DMS153 (cell line): ENCODE data around the gene PDLIM7.

ENCODE experiments used
- DNase-seq: peaks from one replicate; lab custom pipeline; 2025; lab: John Stamatoyannopoulos, UW

Gene PDLIM7

DNA sequence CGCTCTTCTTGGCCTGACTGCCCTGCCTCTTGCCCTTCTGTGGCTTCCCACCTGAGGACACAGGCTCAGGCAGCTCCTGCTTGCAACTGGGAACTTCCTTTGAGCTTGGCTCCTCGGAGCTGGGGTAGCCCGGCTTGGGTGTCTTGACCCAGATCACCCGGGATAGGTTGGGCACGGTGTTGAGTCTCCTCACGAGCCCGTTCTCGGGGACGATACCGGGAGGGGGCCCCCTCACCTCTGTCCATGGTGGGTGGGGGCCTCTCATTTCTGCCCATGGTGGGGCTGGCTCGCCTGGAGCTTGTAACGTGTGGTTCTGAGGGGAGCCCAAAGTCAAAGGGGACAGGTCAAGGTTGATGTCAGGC, 27.1 kb upstream of the PDLIM7 start:
- DNase-seq = no peak

DNA sequence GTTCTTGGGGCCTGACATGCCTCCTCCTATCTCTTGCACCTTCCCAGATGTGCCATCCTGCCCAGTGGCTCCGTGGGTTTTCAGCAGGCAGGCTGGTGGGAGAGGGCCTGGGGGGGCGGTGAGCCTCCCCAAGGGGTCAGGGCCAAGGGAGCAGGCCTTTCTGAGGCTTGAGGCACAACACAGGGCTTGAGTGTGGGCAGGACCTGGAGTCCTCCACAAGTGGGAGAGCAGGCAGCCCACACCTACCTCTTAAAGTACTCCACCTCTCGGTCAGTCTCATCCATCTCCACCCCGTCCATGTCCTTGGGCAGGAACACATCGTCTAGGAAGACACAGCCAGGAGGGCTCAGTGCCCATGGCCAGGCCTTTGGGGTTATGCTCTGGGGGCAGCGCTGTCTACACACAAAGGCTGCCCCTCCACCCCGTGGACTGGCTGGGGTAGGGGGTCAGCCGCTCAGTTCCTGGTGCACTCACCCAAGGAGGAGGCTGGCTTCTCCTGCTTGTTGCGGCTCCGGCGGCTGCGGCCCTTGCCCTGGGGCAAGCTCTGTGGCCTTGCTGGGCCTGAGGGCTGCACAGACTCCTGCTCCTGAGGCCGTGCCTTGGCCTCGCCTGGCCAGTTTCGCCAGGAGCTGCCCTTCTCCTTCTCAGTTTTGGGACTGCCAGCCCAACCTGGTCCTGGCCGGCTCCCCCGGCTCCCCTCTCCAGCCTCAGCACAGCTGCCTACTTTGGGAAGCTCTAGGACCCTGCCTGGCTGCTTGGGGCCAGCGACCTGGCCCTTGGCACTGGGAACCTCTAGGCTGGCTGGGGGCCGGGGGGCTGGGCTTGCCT, 26.5 kb upstream of the PDLIM7 start:
- no peak for DNase-seq

DNA sequence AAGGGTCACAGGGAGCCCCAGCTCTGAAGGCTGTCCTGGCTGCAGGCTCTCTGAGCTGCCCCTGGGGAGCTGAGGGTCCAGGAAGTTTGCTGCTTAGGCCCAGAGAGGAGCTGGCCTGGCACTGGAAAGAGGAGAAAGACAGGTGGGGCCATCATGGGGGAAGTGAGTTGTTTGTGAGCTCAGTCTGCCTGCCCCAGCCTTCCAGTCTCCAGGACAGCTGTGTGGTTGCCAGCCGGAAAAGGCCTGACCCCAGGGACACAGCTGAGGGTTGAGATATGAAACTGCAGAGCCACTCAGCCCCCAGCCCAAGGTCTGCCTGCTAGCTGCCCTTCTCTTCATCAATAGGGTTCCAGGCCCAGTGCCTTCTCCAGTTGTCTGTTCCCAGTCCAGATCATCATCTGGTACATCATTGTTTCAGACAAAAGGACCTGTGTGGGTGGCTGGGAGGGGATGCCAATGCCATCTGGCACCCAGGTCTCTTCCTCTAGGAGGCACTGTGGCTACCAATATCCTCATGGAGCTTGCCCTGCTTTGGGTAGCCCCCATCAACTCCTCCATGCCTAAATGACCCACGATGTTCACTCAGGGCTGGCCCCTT, 23.6 kb upstream of the PDLIM7 start:
- DNase-seq = no peak

DNA sequence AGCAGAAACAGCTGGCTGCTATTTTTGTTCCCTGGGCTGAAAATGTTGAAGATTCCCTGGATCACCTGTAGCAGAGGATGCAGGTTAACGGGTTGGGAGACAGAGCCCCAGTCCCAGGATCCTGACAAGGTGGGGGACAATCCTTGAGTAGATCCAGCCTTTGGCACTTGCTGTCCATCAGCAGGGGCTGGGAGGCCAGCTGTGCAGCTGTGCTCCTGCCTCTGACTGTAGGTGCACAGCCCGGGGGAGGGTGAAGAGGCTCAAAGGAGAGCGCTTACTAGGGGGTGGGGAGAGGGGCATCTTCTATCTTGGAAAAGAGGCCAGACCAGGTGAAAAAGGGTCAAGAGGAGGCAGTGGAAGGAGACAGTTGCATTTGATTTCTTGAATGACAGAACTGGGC, 22.9 kb upstream of the PDLIM7 start:
- no peak for DNase-seq

DNA sequence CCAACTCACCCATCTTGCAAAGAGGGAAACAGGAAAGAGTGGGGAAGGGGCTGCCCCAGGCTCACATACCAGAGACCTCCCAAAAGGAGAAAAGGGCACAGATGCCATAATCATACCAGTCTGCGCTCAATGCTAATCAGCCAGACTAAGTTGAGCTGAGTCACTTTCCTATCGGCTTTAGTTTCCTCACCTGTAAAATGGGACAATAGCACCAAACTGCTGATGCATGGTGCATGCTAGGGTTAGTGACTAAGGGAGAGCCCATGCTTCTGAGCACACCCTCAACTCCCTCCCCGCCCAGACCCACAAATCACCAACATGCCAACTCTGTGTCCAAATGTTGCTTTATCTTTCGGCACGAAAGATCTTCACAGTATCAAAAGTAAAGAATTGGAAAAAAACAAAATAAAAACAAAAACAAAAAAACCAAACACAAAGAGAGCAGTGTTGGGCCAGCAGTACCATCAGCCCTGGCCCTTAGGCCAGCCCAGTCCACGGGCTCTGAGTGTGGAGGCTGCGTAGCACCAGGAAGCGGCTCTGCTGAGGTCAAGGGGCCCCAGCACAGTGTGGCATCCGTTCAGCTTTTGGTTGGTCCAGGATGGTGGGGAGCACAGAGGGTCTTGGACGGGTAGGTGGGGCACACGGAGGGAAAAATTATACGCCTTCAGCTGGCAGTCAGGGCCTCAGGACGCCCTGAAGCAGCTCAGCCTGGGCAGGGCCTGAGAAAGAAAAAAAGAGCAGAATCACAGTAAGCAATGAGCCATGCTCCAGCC, 22.2 kb upstream of the PDLIM7 start:
- DNase-seq = no peak

DNA sequence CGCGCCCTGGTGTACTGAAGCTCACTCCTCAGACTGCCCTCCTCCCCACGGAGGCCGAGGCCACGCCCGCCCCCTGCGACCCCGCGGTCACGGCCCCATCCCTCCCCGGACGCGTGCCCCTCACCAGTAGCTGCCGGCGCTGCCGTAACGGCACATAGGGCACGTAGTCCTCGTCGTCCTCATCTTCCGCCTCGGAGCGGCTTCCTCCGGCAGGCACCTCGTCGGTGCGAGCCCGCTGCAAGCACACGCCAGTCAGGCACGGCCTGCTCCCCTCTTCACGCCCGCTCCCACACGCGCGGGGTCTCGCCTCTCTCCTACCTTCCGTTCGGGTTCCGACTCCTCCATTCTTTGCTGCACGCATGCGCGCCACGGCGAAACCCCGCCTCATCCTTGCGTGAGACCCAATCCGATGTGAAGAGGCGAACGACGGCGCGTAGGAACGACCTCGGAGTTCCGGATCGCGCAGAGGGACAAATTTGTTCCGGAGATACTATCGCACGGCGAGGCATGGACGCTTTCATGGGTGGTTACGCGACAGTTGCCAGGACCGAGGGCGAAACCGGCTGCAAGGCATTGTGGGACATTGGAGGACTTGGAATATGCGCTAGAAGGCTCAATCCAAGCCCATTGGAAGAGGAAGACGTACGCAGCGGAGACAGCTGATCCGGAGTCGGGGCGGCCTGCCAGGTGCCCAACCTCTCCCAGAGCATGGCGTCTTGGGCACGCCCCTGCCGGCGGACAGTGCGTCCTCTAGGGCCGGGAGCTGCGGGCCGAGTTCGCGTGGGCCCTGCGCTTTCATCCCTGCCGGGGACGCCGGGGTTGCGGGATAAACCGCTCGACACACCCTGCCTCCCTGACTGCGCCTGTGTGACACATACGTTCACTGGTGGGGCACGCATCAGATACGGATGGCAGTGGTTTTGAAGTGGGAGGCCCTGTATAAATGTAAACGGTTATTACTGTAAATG, 19.5 kb upstream of the PDLIM7 start, which contains the start of gene DDX41:
DDX41 (minus strand) TSS at position 361 of the 968 bp plus-strand sequence; CDS start at position 345, 16 bp downstream.
- DNase-seq = peak; percentile 89

DNA sequence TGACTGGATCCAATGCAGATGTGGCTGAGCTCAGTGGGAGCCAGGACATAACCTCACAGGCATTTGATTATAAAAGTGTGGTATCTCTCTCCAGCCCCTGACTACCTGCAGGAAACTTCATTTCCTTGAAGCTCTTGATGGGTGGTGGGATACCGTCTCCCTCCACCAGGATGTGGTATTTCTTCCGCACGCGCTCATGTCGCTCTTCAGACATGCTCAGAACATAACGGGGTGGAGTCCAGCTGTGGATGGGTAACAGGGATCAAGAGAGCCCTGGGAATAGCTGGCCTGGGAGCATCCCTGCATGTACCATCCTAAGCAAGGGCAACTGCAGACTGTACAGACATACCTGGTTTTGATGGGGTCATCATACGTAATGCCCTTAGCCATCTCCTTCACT, 18.2 kb upstream of the PDLIM7 start:
- DNase-seq = no peak

DNA sequence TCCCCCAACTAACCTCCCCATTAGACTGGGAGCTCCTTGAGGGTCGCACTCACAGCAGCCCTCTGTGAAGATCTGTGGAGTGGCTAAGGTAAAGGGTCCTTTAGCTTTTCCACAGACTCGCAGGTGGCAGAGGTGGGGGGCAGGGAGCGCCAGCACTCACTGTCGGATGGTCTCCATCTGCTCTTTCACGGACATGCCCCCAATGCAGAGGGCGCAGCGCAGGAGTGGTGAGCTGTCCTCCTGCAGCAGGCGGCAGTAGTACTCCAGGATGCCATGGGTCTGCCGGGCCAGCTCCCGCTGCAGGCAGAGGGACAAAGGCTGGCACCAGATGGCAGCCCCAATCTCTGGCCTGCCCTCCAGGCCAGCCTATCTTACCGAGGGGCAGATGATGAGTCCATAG, 17.1 kb upstream of the PDLIM7 start:
- DNase-seq = no peak

DNA sequence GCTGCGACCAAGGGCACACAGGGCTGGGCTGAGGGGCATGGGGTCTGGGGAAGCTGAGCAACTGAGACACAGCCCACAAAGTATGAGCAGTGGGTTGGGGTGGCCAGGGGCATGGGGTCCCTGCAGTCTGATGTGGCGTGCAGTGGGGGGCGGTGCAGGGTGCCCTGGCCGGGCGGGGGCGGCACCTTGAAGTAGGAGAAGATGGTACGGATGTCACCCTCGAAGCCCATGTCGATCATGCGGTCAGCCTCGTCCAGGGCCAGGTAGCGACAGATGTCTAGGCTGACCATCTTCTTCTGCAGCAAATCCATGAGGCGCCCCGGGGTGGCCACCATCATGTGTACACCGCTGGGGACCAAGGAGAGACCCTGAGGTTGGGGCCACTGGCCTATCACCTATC, 16.1 kb upstream of the PDLIM7 start:
- DNase-seq = no peak

DNA sequence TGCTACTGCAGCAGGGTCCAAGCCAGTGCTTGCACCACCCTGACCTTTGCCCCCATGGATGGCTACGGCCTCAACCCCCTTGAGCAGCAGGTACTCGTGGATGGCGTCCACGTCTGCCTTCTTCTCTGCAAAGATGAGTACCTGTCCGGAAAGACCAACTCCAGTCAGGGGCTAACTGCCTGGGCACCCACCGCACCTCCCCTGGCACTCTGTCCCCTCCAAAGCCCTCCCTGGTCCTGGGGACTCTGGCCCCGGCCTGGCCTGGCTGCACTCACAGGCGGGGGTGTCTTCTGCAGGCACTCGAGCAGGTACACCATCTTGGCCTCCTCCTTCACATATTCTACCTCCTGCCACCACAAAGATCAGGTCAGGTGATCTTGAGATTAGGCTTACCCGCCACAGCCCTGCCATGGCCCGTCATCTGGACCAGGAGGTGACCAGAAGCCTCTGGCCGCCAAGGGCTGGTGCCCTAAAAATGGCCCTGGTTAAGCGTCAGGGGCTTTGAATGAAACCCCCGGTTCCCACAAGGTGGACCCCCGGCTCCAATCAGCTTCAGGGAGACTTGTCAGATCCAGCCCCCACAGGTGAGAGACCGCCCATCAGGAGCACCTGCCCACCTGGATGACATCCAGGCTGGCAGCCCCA, 15.5 kb upstream of the PDLIM7 start:
- no peak for DNase-seq

DNA sequence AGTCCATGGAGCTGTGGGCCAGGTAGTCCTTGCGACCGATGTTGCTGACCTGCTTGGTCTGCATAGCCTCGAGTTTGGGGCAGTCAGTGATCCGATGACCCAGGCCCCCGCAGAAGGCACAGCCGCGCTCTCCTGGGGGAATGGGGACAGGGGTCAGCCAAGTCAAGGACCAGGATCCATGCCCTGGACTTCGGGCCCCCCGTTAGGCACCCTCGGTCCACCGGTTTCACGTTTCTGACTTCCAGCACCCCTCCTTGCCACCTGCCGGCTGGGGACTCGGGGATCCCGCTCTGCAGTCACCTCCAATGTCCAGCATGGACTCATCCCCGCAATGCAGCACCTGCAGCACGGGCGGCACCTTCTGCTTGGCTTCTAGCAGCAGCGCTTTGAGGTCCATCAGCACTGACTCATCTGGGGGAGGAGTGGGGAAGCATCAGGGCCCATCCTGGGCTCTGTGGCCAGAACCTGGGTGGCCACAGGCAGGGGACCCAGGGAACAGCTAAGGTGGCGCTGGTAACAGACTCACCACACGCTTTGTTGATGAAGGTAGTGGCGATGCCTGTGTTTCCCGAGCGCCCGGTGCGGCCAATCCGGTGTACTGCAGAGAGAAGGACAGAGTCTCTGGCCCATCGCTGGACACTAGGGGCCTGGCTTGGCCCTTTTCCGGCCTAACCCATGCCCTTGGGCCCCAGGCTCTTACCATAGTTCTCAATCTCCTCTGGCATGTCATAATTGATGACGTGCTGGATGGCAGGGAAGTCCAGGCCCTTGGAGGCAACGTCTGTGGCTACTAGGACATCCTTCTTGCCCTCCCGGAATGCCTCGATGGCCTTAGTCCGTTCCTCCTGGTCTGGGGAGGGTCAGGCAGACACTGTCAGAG, 14.6 kb upstream of the PDLIM7 start:
- no peak for DNase-seq

DNA sequence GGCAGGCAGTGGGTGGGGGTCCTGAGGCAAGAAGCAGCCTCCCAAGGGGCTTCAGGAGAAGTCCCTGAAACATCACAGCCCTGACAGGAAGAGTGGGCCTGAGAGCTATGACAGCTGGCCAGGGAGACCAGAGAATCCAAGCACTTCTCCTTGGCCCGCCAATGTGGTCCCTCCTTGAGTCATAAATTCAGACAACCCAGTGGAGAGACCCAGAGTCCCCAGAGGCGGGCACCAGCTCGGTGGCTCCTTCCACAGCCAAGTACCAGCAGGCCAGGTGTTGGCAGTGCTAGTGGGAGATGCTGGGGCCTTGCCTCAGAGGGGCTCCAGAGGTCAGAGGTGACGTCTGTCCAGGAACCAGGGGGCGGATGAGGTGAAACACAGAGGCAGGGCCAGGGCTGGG, 13.8 kb upstream of the PDLIM7 start:
- no peak for DNase-seq

DNA sequence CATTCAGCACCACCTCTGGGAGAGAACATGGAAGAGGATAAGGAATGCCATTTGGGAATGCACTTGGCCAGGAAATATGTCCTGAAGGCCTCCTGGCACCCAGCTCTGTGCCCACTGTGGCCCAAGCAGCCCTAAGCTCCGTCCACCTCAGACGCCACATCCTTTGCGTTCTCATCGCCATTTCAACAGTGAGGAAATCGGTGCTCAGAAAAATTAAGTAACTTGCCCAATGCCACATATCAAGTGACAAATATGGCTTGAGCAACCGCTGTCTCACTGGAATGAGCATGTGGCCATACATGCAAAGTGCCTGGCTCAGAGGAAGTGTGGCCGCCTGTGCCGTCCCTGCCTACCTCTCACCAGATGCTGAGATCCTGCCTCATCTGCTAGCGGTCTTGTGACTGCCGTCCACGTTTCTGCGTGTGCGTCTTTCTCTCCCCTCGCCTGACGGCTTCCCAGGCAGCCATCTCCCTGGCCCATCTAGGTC, 13.2 kb upstream of the PDLIM7 start:
- no peak for DNase-seq

DNA sequence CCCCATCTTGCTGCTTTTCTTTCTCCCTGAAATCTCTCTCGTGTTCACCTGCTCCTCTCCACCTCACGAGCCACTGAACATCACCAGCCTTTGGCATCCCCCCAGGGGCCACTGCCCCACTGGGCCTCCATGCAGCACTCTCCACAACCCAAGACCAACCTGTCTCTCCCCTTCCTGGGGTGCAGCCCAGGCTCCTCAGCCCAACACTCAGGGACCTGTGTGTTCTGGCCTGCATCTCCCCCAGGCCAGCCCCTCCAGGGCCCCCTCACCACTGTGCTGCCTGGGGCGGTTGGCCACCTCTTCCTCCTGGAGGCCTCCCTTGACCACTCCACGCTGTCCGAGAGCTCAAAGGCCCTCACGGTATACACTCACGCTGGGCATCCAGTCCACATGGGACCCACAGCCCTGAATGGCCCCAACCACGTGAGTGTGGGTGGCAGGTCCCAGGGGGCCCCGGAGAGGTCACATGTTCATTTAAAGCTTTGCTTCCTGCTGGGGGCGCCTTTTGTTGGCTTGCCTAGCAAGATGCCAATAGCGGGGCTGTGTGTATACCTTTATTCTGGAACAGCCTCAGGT, 12.7 kb upstream of the PDLIM7 start:
- DNase-seq = no peak

DNA sequence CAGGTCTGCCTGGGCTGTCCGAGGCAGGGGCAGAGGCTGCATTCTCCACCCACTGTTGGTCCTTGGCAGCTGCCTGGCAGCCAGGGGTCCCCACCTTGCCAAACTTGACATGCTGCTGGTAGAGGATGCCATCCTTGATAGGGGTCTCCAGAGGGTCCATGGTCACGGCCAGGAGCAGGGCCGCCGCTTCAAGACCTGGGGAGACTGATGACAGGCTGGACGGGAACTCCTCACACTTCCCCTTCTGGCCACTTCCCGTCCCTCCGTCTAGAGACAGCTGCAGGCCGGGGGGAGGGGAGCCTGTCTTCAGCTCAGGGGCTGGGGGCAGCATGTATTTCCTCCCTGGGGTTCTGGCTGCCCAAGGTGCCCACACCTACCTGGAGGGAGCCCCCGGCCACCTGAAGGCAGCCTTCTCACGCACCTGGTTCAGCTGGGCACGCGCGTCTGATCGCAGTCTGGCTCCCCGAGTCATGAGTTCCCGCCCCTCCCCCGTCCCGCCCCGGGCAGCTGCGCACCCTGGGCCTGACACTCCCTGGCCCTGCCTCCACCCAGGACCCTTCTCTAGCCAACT, 12.1 kb upstream of the PDLIM7 start, which contains the start of gene DOK3:
DOK3 (minus strand) TSS at position 446 of the 571 bp plus-strand sequence; CDS start at position 160, 286 bp downstream.
- DNase-seq = no peak

DNA sequence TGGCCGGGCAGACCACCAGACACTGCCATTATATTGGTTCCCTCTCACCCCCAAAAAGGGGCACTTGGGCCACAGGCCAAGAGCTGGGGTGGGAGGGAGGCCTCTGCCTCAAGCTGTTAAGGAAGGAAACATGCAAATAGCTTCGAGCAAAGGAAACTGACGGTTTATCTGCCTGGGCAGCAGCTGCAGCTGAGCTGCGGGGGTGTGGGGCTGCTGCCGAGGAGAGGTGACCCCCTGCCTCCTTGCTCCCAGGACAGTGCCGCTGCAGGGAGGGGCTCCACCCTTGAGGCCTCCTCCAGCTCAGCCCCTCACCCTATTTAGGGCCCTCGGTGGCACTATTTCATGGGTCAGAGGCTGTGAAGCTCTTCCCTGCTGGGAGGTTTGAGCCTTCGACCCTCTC, 11.4 kb upstream of the PDLIM7 start:
- DNase-seq = no peak

DNA sequence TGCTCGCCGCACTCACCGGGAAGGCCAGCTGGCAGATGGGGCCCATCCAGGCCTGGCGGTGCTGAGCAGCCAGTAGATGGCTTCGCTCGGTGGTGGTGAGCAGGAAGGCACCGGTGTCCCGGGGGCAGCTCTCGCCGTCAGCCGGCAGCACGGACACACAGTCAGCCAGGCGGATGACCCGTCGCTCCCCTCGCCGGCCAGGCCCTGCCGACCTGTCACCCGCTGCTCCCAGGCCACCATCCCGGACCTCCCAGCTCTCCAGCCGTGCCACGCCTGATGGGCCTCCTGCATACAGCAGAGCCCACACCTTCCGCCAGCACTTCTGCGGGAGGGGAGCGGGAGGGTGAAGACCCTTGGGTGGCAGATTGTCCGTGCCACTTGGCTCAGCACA, 10.8 kb upstream of the PDLIM7 start:
- no peak for DNase-seq

DNA sequence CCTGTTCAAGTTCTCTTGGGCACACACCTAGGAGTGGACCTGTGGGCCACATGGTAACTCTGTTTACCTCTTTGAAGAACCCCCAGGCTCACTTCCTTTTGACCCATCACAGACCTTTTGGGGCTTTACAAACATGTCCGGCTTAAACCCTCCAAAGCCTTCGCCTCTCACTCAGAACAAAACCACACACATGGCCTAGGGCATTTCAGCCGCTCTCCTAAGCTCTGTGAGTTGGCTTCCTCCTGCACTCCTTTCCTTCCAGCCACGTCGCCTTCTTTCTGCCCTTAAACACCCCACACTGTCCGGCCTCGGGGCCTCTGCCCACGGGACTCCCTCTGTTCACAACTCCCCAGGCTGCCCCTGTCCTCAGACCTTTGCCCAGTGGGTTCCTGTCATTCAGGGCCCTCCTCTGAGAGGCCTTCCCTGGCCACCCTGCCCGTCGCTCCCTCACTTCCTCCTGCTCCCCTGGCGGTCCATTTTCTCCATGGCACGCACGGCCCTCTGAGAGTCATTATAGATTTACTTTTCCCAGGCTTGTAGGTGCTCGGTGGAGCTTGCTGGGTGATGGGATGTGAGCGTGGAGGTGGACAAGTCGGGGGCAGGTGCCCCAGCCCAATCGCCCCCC, 10.3 kb upstream of the PDLIM7 start:
- DNase-seq = no peak

DNA sequence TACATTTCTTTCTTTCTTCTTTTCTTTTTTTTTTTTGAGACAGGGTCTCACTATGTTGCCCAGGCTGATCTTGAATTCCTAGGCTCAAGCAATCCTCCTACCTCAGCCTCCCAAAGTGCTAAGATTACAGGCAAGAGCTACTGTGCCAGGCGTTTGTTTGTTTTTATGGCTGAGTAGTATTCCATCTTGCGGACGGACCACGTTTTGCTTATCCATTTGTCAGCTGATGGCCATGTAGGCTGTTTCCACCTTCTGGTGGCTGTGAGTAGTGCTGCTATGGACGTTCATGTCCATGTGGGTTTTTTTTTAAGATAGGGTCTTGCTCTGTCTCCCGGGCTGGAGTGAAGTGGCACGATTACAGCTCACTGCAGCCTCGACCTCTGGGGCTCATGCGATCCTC, 9.8 kb upstream of the PDLIM7 start:
- no peak for DNase-seq
